ENCODE measurements around the gene PPP2R3C.

- TF ChIP-seq CTCF (IDR thresholded peaks at IDR 0.05), result no peak
- no peak for TF ChIP-seq POLR2A (IDR thresholded peaks at IDR 0.05)
- TF ChIP-seq EP300 (IDR thresholded peaks at IDR 0.05), result no peak
These were observed 43.7 kb downstream of the PPP2R3C start for GRCh38 chr14:35078082-35078481.

Measured in tibial nerve (tissue), 4 donors.